Measurements from ENCODE around the gene C16orf96.

The C16orf96 gene

DNA sequence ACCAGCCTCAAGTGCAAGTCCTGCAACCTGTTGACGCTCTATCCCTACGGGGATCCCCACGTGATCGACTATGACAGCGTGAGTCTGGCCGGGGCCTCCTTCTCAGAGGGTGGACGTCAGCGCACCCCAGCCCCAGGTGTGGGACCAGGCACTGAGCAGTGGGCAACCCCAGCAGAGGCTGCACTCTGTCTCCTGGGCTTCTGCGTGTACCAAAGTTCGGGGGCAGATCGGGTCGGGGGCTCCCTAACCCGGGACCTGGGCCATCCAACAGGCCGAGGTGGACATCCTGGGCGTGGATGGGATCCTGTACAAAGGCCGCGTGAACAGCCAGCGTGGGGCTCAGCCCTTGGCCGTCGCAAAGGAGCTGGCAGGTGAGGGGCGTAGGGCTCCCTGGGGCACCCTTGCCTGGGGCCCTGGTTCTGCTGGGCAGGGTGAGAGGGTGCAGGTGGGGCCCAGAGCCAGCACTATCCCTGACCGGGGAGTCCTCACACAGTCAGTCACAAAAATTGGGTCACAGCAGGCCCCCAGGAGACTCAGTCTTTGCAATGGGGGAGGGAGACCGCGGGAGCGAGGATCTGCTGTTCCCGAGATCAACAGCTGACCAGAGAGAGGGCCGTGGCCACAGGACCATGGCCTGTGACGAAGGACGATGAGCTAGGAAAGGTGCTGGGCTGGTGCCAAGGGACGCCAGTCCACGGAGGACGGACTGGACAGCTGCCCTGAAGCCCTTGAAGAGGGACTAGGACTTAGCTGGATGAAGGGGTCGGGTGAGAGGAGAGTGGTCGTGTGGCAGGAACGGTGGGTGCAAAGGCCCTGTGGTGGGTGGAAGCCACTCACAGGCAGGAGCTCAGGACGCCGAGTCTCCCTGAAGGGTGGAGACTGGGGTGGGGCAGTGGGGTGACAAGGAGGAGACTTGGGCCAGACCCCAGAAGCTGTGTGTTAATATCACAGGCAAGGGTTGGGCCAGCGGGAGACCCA is 38.6 kb downstream of the C16orf96 start:
- Histone ChIP-seq H3K9me3 (ENCODE audit: control insufficient read depth, low read length) (no peaks in the 10 kb centered on the region), H3K9ac (ENCODE audit: low read length) (no peak overlapping the region), H3K4me1 (ENCODE audit: control insufficient read depth, insufficient read depth, low read length) (peaks cover 10% of the 10 kb centered on the region), H3K27me3 (ENCODE audit: control insufficient read depth, insufficient read depth, low read length) (no peaks in the 10 kb centered on the region), H3K36me3 (ENCODE audit: control insufficient read depth, insufficient read depth, low read length) (no peaks in the 10 kb centered on the region), H3K4me3 (ENCODE audit: low read length) (no peak overlapping the region)

DNA sequence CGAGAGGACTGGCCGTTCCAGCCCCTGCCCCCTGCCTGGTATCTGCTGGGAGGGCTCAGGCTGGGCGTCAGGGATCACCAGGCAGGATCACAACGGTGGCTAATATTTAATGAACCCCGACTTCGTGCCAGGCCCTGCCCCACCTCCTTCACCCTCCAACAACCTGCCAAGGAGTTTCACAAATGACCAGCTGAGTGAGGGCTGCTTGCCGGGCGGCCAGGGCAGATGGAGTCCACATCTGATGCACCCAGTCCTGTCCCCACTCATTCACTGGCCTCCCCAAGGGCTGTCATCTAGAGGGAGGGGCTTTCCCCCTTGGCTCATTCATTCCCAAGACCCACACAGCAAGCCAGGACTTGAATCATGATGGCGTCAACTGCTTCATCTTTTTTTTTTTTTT is 41.0 kb downstream of the C16orf96 start:
- H3K4me3 ChIP-seq (ENCODE audit: low read length) = no peak overlapping the region
- no peak overlapping the region for H3K9ac ChIP-seq (ENCODE audit: low read length)
- no peaks in the 10 kb centered on the region for H3K36me3 ChIP-seq (ENCODE audit: control insufficient read depth, insufficient read depth, low read length)
- H3K27me3 ChIP-seq (ENCODE audit: control insufficient read depth, insufficient read depth, low read length) = peaks cover 9% of the 10 kb centered on the region
- peaks cover 10% of the 10 kb centered on the region for H3K4me1 ChIP-seq (ENCODE audit: control insufficient read depth, insufficient read depth, low read length)
- H3K9me3 ChIP-seq (ENCODE audit: control insufficient read depth, low read length) = no peaks in the 10 kb centered on the region

DNA sequence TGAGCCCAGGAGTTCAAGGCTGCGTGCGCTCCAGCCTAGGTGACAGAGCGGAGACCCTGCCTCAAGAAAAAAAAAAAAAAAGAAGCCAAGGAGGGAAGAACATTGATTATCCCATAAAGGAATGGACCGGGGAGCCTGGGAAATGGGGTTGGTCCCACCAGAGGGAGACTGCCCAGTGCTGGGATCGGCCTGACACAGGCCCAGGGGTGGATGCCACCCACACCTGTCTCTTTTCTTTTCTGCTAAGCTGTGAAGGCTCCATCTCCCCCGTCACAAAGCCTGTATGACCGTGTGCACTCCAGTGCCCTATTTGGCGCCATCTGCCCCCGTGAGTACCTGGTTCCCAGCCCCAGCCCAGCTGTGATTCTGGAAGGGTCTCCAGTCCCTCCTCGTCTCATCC is 42.9 kb downstream of the C16orf96 start:
- Histone ChIP-seq H3K9ac (ENCODE audit: low read length) (no peak overlapping the region), H3K4me1 (ENCODE audit: control insufficient read depth, insufficient read depth, low read length) (peaks cover 10% of the 10 kb centered on the region), H3K36me3 (ENCODE audit: control insufficient read depth, insufficient read depth, low read length) (no peaks in the 10 kb centered on the region), H3K27me3 (ENCODE audit: control insufficient read depth, insufficient read depth, low read length) (peaks cover 9% of the 10 kb centered on the region), H3K9me3 (ENCODE audit: control insufficient read depth, low read length) (no peaks in the 10 kb centered on the region), H3K4me3 (ENCODE audit: low read length) (no peak overlapping the region)

DNA sequence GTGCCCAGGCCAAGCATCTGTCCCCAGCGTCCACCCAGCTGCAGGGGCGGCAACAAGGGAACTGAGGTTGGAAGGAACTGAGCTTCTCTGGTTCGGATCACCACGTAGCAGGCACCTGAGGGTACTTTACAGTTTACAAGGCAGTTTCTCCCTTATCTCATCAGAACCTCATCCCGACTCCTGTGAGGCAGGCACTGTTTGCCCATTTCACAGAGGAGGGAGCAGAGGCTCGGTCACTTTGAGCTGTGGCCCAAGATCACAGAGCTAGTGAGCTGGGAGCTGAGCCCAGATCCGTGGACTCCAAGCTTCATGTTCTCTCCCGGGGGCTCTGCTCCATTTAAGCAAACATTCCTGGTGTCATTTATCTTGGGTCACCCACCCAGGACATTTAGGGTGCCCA is 43.4 kb downstream of the C16orf96 start:
- Histone ChIP-seq H3K9me3 (ENCODE audit: control insufficient read depth, low read length) (no peaks in the 10 kb centered on the region), H3K36me3 (ENCODE audit: control insufficient read depth, insufficient read depth, low read length) (no peaks in the 10 kb centered on the region), H3K4me1 (ENCODE audit: control insufficient read depth, insufficient read depth, low read length) (peaks cover 10% of the 10 kb centered on the region), H3K4me3 (ENCODE audit: low read length) (no peak overlapping the region), H3K27me3 (ENCODE audit: control insufficient read depth, insufficient read depth, low read length) (peaks cover 9% of the 10 kb centered on the region), H3K9ac (ENCODE audit: low read length) (no peak overlapping the region)

DNA sequence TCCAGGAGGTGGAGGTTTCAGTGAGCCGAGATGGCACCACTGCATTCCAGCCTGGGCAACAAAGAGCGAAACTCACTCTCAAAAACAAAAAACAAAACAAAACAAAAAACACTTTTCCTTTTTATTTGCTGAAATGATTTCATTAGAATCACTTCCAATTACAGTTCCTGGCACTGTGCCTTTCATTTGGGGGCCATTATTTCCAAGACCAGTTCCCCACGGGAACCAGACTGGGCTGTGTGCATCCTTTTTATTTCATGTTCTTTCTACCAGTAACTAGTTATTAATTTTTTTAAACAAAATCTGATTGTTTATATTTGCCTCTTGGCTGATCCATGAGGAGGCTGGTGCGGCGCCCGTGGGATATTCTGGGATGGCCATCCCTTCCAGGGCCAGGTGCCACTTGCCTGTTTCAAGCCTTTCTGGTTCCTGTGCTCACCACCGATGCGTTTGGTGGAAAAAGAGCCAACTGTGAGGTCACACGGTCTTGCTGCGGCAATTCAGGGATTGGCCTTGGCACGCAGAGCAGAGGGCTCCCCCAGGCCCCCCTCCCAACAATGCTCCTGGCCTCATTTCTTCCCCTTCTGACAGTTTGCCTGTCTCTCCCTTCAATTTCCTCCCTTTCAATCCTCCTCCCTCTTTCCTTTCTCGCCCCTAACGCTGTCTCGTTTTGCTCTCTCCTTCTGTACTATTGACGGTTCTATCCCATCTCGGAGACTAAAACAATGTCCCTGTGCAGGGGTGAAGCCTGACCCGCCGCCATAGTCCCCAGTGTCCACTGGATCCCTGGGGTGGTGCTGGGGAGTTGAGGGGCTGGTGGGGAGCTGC is 45.1 kb downstream of the C16orf96 start:
- Histone ChIP-seq H3K27me3 (ENCODE audit: control insufficient read depth, insufficient read depth, low read length) (peaks cover 9% of the 10 kb centered on the region), H3K9me3 (ENCODE audit: control insufficient read depth, low read length) (no peaks in the 10 kb centered on the region), H3K9ac (ENCODE audit: low read length) (no peak overlapping the region), H3K36me3 (ENCODE audit: control insufficient read depth, insufficient read depth, low read length) (no peaks in the 10 kb centered on the region), H3K4me3 (ENCODE audit: low read length) (no peak overlapping the region), H3K4me1 (ENCODE audit: control insufficient read depth, insufficient read depth, low read length) (peaks cover 10% of the 10 kb centered on the region)

DNA sequence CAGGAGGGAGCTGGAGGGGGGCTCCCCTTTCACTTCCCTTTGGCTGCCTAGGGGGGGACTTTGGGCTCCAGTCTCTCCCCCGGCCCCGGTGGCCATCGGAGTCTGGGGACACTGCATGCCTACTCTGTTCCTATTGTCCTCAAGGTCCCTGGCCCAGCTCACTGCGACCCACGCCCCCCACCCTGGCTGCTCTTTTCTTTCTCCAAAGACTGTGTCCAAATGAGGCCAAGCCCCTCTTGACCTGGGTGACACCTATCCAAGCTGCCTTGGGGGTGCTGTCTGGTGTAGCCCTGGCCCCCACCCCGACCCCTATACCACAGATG is 45.7 kb downstream of the C16orf96 start:
- Histone ChIP-seq H3K4me3 (ENCODE audit: low read length) (no peak overlapping the region), H3K9ac (ENCODE audit: low read length) (no peak overlapping the region), H3K27me3 (ENCODE audit: control insufficient read depth, insufficient read depth, low read length) (peaks cover 9% of the 10 kb centered on the region), H3K36me3 (ENCODE audit: control insufficient read depth, insufficient read depth, low read length) (no peaks in the 10 kb centered on the region), H3K4me1 (ENCODE audit: control insufficient read depth, insufficient read depth, low read length) (peaks cover 13% of the 10 kb centered on the region), H3K9me3 (ENCODE audit: control insufficient read depth, low read length) (no peaks in the 10 kb centered on the region)

DNA sequence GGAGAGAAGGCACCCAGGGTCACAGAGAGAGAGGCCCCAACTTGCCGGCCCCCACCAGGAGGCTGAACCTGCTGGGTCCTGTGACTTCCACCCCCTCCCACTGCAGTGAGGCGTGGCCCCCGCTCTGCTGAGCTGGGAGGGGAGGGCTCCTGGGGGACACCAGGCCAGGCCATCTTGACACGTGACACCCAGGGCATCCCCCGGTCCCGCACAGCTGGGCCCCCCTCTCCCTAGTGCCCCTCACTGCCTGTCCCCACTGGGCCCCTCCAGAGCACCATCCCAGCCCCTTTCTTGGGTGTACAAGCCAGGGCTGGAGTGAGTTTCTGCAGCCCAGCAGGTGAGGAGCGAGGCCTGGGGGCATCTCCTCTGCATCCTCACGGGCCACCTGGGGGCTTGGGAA is 46.2 kb downstream of the C16orf96 start:
- no peak overlapping the region for H3K9ac ChIP-seq (ENCODE audit: low read length)
- no peak overlapping the region for H3K4me3 ChIP-seq (ENCODE audit: low read length)
- peaks cover 9% of the 10 kb centered on the region for H3K4me1 ChIP-seq (ENCODE audit: control insufficient read depth, insufficient read depth, low read length)
- peaks cover 9% of the 10 kb centered on the region for H3K27me3 ChIP-seq (ENCODE audit: control insufficient read depth, insufficient read depth, low read length)
- no peaks in the 10 kb centered on the region for H3K9me3 ChIP-seq (ENCODE audit: control insufficient read depth, low read length)
- H3K36me3 ChIP-seq (ENCODE audit: control insufficient read depth, insufficient read depth, low read length) = no peaks in the 10 kb centered on the region

DNA sequence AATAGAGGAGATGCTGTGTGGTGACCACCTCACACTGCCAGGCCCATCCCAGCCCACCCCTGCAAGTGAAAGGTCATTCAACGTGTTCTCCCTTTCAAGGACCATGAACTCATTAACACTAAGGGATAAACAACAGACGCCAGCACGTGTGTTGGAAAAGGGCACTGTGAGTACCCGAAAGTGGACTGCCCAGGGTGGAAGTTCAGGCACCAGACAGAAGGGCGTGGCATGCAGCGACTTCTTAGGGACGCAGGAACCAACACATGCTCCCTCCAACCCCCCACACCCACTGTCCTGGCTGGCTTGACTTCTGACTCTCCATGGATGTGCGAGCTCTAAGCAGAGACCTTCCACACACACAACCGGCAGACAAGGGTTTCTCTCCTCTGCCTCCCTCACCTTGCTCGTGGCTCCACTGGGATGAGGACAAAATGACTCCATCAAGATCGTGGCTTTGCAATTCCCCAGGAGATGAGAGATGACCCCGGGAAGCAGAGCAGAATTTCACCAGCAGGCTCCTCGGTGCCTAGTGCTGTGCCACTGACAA is 47.6 kb downstream of the C16orf96 start:
- Histone ChIP-seq H3K36me3 (ENCODE audit: control insufficient read depth, insufficient read depth, low read length) (no peaks in the 10 kb centered on the region), H3K27me3 (ENCODE audit: control insufficient read depth, insufficient read depth, low read length) (peaks cover 9% of the 10 kb centered on the region), H3K4me3 (ENCODE audit: low read length) (no peak overlapping the region), H3K4me1 (ENCODE audit: control insufficient read depth, insufficient read depth, low read length) (peaks cover 6% of the 10 kb centered on the region), H3K9me3 (ENCODE audit: control insufficient read depth, low read length) (no peaks in the 10 kb centered on the region), H3K9ac (ENCODE audit: low read length) (no peak overlapping the region)

DNA sequence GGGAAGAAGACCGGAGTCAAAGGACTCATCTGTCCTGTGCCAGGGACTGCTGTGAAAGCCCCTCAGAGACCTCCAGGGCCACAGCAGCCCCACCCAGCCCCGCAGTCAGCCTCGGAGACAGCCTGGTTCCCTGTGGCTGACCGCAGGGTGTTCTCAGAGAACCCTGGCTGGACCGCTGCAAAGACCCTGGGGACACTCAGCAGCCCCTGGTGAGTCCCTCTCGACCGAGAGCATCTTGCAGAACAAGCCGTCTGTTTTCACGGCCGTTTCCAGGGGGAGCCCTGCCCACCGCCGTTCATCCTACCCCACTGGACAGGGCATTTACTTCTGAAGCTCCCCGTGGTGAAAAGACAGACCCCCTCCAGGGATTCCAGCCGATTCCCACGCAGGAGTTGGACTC is 48.3 kb downstream of the C16orf96 start:
- H3K36me3 ChIP-seq (ENCODE audit: control insufficient read depth, insufficient read depth, low read length) = no peaks in the 10 kb centered on the region
- peaks cover 6% of the 10 kb centered on the region for H3K4me1 ChIP-seq (ENCODE audit: control insufficient read depth, insufficient read depth, low read length)
- H3K9me3 ChIP-seq (ENCODE audit: control insufficient read depth, low read length) = no peaks in the 10 kb centered on the region
- H3K27me3 ChIP-seq (ENCODE audit: control insufficient read depth, insufficient read depth, low read length) = peaks cover 9% of the 10 kb centered on the region
- H3K4me3 ChIP-seq (ENCODE audit: low read length) = no peak overlapping the region
- H3K9ac ChIP-seq (ENCODE audit: low read length) = no peak overlapping the region

DNA sequence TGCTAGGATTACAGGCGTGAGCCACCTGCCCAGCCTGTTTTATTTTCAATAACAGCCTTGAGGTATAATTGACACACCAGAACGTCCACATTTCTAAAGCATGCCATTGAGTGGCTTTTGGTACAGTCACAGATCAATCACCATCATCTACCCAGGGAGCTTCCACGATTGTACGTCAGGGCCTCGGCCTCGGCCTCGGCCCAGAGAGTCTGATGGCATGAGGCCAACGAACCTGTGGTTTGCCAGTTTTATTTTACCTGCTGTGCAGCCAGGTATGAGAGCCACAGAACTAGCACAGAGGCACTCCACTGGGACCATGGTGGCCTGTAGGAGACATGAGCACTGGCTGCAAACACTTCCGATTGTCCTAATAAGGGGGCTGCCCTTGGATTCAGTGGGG is 50.2 kb downstream of the C16orf96 start:
- Histone ChIP-seq H3K36me3 (ENCODE audit: control insufficient read depth, insufficient read depth, low read length) (no peaks in the 10 kb centered on the region), H3K4me1 (ENCODE audit: control insufficient read depth, insufficient read depth, low read length) (peaks cover 6% of the 10 kb centered on the region), H3K9me3 (ENCODE audit: control insufficient read depth, low read length) (no peaks in the 10 kb centered on the region), H3K4me3 (ENCODE audit: low read length) (no peak overlapping the region), H3K9ac (ENCODE audit: low read length) (no peak overlapping the region), H3K27me3 (ENCODE audit: control insufficient read depth, insufficient read depth, low read length) (peaks cover 9% of the 10 kb centered on the region)

DNA sequence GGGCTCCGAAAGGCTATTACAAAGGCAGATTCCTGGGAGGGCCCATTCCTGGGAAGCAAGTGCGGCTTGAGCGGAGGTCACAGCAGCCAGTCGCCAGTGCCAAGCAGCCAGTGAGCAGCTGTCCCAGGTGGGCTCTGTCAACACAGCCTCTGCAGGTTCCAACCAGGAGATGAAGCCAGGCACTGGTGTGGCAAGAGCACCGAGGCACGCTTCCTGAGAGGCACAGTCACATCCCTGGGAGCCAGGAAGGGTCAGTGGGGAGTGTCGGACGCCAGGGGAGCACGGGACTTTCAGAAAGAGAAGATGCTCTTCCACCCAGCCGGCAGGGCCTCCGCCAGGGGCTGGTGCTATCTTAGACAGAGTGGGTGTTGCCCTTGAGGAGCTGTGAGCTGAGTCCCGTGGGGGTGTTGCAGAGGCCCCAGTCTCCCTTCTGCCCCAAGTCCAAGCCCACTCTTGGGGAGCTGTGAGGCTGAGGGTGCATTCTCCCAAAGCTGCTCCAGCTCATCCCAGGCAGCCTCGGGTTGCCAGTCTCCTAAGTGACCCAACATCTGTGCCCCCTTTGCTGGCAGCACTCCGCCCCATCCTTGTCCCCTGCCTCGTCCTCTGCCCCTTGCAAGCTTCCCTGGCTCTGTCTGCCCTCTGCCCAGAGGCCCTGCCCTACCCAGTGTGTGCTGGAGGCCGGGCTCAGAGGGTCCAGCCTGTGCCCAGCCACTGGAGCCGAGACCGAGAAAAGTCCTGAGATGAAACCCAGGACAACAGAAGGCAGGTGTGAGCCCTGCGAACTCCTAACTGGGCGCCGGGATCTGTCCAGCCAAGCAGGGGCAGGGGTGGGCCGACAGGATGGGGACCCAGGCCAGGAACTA is 51.9 kb downstream of the C16orf96 start:
- H3K9me3 ChIP-seq (ENCODE audit: control insufficient read depth, low read length) = no peaks in the 10 kb centered on the region
- peaks cover 12% of the 10 kb centered on the region for H3K4me1 ChIP-seq (ENCODE audit: control insufficient read depth, insufficient read depth, low read length)
- H3K4me3 ChIP-seq (ENCODE audit: low read length) = no peak overlapping the region
- H3K9ac ChIP-seq (ENCODE audit: low read length) = no peak overlapping the region
- H3K36me3 ChIP-seq (ENCODE audit: control insufficient read depth, insufficient read depth, low read length) = no peaks in the 10 kb centered on the region
- H3K27me3 ChIP-seq (ENCODE audit: control insufficient read depth, insufficient read depth, low read length) = no peaks in the 10 kb centered on the region

Data from mucosa of stomach (tissue), 1 donor.